GM19043 (cell line): Measurements from ENCODE around the gene ZNF236.
A peak's percentile ranks its signal among the peaks of the same experiment; 100 is the strongest.

Experiments
- ATAC-seq: cut with Tn5 transposase; IDR thresholded peaks from one replicate; pipeline ENCODE4 v1.9.1; 2021; ENCODE audit warnings: low read depth; ENCODE audit not compliant: unreplicated experiment

Gene ZNF236

GRCh38 chr18:76897257-76897656 is 74.9 kb downstream of the ZNF236 start:
- no peak for ATAC-seq

DNA sequence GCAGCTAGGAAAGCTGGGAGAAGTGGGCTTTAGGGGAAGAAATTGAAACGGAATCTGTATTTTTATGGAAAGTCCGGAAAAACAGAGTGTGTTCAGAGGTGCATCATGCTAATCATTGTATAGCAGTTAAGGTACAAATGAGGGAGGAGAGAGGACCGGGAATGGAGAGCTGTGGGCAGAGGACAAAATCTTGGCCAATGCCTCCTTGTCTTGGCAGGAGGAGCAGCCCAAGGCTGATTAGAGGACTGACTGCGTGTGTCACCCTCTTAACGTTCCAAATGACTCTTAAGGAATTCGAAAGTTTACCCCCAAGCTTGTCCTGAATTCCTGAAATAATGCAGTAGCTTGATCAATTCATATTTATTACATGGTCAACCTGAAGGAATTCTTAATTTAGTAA is 81.0 kb downstream of the ZNF236 start:
- ATAC-seq = no peak

GRCh38 chr18:76905821-76906220 is 83.5 kb downstream of the ZNF236 start:
- ATAC-seq = no peak

- ATAC-seq = no peak
These were observed 85.9 kb downstream of the ZNF236 start for GRCh38 chr18:76908277-76908676.

DNA sequence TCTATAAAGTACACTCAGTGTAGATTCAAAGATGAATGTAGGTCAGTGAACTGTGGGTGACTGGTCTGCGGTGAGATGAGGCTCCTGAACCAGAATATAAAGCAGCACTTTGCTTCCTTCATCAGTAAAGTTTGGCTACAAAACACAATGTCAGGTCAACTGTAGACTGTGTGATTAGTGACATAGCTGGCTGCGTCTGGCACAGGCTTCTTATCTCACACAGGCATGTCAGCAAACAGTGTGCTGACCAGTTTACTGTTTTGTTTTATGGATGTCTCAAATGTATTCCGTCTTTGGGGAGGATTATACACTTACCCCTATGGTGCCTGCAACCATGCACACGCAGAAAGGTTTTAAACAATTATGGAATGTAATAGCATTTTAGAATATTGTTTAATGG is 87.1 kb downstream of the ZNF236 start:
- no peak for ATAC-seq

DNA sequence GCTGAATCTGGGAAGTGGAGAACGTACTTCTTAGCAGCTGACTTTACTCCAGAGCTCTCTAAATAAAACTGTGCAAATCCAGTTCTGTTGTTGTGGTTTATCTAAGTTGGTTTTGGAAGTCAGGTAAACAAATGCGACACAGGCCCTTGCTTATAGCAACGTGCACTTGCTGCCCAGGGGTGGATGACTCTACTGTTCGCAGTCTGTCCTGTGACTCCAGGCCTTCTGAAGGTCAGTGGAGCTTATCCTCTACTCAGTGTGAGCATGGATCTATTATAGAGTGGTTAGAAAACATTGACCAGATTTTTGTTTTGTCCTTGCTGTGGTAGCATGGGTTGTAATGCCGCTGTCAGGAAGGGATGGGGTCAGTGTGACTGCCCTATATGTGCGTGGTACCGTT is 89.1 kb downstream of the ZNF236 start:
- ATAC-seq = no peak

DNA sequence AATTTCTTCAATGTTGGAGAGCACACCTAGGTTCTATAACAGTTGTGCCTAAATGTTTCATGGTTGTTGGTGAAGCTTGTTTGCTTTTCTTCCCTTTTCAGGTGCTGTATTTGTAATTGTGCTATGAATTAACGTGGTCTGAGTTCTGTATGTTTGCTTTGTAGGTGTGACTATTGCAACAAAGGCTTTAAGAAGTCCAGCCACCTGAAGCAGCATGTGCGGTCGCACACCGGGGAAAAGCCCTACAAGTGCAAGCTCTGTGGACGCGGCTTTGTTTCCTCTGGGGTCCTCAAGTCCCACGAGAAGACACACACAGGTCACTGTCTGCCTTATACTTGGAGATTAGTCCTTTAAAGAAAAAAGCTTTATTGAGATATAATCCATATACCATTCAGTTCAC is 91.2 kb downstream of the ZNF236 start:
- ATAC-seq = no peak

DNA sequence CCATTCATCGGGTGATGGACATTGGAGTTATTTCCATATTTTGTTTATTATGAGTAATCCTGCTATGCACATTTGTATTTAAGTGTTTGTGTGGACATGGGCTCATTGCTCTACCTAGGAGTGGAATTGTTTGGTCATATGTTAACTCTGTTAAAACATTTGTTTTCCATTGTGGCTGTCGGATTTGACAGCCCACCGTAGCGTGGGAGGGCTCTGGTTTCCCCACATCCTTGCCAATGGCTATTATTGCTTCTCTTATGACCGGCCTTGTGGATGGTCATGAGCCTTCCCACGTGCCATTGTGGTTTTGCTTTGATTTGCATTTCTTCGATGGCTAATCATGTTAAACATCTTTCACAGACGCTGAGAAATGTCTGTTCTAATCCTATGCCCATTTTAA is 92.0 kb downstream of the ZNF236 start:
- ATAC-seq = no peak

DNA sequence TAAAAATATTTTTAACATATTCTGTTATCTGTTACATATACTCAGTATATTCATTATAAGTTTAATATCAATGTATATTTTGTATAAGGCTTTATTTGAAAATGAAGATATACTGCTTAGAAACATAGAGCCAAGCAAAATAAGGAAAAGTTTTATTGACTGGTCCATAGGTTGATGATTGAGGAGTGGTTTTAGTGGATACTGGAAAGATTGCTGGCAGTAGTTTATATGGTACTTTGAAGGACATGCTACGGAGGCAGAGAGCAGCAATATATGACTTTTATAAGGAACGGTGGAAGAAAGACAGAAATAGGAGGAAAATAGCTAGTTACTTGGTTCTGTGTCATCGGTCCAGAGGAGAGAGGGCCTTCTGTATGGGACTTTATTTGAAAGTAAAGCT is 92.4 kb downstream of the ZNF236 start:
- no peak for ATAC-seq

- no peak for ATAC-seq
These were observed 93.1 kb downstream of the ZNF236 start for GRCh38 chr18:76915456-76915855.

DNA sequence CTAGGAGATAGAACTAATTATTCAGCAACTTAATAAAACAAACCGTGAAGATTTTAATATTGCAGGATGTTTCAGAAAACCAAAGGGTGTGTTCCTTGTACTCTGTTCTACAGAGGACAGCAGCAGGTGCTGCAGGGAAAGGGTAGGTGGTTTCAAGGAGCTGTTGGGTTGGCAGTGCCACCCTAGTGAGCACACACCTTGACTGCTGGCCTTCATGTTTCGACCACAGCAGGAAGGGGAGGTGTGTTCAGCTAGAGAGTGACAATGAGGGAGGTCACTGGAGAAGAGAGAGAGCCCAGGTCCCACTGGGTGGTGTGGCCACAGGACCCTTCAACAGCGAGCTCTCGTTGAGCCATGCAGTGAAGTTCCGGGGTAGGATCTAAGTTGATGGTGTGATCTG is 98.6 kb downstream of the ZNF236 start:
- no peak for ATAC-seq

GRCh38 chr18:76922107-76922506 is 99.8 kb downstream of the ZNF236 start:
- peak; percentile 100 for ATAC-seq

DNA sequence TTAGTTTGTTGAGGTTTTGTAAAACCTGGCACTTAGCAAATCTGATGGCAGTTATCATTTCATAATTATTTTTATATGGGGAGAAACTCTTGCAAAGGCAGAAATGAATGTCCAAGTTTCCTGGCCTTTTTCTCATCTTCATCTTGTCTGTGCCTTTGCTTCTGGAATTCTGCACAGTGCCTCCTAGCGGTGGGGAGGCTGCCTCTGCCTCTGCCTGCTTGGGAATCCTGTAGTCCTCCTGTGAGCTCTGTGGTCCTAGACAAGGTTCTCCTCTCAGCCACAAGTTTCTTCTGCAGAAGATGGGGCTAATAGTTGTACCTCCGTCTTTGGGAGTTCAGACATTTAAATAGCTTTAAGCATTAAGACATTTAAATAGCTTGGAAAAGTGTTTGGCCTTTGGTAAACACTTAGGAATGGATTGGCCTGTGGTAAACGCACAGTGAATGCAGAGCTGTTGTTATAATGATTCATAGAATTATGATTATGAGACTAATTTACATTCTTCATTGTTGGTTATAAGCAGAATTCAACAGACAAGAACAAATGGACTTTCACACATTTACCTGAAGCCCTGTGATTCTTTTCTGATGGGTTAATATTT is 101.2 kb downstream of the ZNF236 start:
- ATAC-seq = no peak

DNA sequence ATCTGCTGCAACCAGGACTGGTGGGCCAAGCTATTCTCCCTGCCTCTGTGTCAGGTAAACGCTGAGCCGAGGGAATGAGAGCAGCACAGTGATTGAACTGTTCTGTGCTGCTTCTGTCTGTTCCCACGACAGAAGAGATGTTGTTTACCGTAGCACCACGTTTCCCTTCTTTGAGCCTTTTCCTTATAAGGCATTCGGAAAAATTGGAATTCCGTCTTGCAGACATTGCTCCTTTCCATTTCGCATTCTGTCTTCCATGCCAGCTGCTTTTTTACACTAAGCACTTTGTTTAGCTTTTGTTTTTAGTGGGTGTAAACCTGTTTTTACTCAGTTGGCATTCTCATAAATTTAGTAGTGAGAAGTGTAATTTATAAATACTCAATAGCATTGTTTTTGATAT is 103.1 kb downstream of the ZNF236 start:
- ATAC-seq = no peak

- no peak for ATAC-seq
These were observed 104.9 kb downstream of the ZNF236 start for GRCh38 chr18:76927223-76927725.

DNA sequence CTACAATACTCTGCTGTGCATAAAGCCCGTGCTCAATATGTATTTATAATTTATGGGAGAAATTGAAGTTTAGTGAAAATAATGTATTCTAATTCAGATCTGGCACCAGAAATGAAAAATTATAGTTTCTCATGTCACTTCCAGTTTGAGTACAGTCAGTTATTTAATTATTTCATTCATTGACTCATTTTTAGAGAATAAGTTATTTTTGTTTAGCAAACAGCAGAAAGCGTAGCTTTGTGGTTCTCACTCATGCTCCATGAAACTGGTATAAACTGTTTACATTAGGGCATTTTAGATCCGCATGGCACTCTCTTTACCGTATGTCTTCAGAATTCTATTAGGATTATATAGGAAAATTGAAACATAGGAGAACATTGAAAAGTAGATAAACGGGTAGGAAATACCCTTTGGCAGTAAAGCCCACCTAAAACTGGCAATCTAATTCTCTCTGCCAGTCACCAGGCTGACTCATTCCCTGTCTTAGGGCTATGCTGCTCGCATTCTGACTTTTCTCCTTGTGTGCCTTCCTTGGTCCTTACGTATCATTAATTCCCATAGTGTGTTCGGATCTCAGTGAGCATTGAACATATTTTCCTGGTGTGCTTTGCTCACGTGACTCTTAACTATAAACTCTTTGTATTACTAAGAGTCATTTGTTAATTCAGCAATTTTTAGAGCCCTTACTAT is 106.0 kb downstream of the ZNF236 start:
- no peak for ATAC-seq

GRCh38 chr18:76931171-76931570 is 108.8 kb downstream of the ZNF236 start:
- no peak for ATAC-seq

DNA sequence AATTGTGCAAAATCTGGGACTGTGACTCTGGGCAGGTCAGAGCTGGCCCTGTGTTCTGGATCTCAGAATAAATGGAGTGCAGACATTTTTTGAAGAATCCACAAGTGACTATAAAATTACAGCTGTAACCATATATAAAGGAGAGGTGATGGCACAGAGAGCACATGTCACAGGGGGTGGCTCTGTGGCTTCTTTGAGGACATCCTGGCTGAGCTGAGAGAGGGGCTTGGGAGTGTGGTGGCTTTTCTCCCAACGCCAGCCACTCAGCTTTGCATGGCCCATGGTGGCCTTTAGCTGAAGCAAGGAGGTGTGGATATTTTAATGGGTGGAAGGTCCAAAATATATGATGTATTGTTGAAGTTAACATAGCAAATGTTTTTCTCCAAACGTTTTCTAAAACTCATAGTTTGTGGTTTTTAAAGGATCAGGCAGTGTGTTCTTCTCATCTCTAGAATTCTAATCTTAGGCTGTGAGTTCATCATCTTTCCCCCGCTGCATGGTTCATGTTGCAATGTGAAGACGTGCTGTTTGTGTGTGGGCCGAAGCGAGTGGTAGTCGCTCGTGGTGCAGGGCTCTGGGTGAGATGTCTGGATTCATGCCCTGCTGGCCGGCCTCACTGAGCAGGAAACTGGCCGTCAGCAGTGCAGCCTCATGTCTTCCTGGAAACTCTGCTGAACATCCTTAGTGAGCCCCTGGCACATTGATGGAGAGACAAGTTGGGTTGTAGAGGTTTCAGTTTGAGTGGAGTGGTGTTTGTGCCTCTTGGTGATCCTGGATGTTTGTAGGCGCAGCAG is 109.9 kb downstream of the ZNF236 start:
- ATAC-seq = no peak

GRCh38 chr18:76935722-76936337 is 113.5 kb downstream of the ZNF236 start:
- ATAC-seq = no peak

GRCh38 chr18:76936877-76937276 is 114.5 kb downstream of the ZNF236 start:
- ATAC-seq = no peak

DNA sequence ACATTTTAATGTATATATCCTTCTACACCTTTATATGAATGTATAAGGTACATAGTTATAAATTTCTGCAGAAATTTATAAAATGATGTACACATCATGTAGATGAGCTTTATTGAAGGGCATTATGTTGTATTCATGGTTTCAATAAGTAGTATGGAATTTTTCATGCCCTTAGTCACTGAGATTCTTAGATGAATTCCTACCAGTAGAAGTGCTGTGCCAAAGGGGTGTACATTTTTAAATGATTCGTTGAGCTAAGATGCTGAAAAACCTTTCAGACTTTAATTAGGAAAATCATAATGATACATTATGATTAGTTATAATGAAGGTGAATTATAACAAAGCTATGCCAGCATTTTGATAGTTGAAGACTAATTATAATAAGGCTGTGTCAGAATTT is 115.2 kb downstream of the ZNF236 start:
- no peak for ATAC-seq
